M059J (cell line): ENCODE data around the gene DLX3. TPM values are rescaled to one million over a fixed set of nuclear protein-coding genes. Genes with fewer than 3 reads are reported as not detected.
"Not testable (repeated sequence)": the region's sequence is repeated elsewhere in the genome, so short reads cannot be mapped to it uniquely, and the experiment has no call there.

Experiments
- DNase-seq: peaks from one replicate; pipeline ENCODE4 v3.0.0-alpha.2; 2012; ENCODE audit warnings: low read depth
- total RNA-seq: library from RNA; depleted of rRNA; stranded (reverse); fragments of >200 nt; shearing (Covaris generic); gene quantifications from 2 replicates; pipeline ENCODE4 v1.2.3, GENCODE V29; 2014; rRNA removed

Gene DLX3
- 0.15 and 0.96 TPM in 2 replicates for total RNA-seq

DNA sequence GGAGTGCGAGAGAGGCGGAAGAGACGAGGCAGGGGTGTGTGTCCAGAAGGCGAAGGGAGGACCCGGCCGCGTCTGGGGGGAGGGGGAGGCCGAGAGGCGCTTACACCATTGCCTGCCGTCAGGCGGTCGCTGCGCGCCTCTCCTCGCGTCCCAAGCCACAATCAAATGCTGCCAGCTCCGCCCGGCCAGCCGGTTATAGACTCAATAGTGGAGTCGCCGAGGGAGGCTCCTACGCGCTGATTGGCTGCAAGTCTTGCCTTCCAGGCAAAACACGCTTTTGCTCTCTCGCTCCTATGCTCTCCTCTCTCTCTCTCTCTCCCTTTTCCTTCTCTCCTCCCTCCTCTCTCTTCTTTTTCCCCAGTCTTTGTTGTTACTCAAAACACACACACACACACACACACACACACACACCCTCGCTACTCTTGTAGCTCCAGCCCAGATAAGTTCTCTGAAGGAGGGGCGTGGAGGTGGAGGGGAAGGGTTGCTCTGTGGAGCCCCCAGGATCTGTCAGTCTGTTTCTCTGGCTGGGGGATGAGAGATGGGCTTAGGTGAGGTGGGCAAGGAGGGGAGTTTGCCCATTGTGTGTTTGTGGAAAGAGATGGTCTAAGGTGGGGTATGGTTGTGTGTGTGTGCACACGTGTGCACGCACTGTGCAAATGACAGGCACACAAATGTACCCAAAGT, at the start of gene DLX3:
Gene DLX3, minus strand, starts transcription at position 170 of the 684 bp plus-strand sequence. CDS start 226 bp downstream, outside the sequence.
- peak; percentile 86 for DNase-seq

DNA sequence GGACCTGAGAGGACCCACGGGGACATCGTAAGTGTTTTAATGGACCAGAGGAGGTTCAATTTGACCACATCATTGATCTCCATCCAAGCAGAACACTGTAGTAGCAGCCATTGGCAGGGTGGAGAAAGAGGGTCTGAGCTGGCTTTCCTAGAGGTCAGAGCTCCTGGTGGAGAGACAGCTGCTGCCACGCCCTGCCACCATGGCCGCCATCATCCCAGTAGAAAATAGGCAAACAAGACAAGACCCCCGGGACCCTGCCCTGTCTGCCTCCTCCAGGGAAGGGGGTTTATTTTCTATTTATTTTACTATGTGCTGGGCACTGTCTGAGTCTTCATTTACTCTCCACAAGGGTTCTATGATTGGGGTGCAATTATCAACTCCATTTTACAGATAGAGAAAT, 49.5 kb upstream of the DLX3 start:
- DNase-seq = no peak

DNA sequence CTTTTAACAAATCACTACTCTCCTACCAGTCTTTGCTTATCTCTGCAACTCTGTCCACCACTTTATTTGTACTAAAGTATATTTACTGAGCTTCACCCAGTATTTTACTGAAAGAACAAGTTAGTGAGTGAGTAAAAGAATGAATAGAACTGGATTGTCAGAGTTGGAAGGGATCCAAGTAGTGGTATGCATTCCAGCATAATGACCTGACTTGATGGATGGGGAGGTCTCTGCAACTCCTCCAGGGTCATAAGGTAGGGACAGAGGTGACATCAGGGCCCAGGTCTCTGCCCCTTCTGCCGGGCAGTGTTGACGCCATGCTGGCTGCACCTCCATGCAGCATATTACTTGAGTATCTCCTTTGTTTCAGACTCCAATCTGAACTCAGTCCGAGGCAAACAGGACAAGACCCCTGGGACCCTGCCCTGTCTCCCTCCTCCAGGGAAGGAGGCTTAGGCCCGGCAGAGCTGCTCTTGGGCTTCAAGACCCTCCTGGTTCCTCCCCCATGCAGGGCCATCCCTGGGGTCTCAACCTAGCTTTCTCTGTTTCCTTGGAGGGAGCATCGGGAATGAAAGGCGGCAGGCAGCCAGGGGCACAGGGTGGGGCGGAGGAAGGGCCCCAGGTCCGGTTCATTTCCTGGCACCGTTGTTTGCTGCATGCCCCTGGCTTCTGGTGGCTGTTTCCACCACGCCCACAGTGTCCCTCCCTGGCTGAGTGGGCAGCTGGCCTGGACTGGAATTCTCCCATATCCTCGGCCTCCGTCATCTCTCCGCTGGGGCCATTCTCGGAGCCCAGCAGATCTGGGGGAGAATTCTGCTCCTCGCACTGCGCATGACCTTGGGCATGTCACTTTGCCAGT, 48.5 kb upstream of the DLX3 start:
- peak; percentile 90 for DNase-seq

DNA sequence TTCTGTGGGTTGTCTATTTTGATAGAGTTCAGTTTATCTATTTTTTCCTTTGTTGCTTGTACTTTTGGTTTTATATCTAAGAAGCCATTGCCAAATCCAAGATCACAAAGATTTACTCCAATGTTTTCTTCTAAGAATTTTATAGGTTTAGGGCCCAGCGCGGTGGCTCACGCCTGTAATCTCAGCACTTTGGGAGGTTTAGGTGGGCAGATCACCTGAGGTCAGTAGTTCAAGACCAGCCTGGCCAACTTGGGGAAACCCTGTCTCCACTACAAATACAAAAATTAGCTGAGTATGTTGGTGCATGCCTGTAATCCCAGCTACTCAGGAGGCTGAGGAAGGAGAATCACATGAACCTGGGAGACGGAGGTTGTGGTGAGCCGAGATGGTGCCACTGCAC, 47.2 kb upstream of the DLX3 start:
- DNase-seq = no peak

DNA sequence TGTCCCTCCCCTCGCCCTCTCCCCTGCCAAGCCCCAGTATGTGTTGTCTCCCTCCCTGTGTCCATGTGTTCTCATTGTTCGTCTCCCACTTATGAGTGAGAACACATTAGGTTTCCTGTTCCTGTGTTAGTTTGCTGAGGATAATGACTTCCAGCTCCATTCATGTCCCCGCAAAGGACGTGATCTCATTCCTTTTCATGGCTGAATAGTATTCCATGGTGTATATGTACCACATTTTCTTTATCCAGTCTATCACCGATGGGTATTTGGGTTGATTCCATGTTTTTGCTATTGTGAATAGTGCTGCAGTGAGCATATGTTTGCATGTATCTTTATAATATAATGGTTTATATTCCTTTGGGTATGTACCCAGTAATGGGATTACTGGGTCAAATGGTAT, 45.5 kb upstream of the DLX3 start:
- DNase-seq = not testable (repeated sequence)

DNA sequence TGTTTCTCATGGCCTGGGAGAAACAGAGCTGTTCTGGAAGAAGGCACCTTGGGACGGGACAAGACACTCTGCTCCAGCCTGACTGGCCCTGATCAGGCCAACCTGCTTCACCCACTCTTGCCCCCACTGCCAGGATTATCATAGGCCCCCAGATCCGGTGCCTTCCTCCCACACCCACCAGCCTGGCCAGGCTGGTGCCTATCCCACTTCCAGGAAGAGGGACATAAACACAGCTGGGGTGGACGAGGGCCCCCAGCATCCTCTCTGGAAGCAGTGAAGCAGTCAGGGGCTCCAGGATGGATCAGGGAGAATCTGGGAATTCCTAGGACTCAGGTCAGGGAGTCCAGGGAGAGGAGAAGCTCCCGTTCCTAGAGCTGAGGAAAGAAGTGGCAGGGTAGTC, 44.0 kb upstream of the DLX3 start:
- no peak for DNase-seq

DNA sequence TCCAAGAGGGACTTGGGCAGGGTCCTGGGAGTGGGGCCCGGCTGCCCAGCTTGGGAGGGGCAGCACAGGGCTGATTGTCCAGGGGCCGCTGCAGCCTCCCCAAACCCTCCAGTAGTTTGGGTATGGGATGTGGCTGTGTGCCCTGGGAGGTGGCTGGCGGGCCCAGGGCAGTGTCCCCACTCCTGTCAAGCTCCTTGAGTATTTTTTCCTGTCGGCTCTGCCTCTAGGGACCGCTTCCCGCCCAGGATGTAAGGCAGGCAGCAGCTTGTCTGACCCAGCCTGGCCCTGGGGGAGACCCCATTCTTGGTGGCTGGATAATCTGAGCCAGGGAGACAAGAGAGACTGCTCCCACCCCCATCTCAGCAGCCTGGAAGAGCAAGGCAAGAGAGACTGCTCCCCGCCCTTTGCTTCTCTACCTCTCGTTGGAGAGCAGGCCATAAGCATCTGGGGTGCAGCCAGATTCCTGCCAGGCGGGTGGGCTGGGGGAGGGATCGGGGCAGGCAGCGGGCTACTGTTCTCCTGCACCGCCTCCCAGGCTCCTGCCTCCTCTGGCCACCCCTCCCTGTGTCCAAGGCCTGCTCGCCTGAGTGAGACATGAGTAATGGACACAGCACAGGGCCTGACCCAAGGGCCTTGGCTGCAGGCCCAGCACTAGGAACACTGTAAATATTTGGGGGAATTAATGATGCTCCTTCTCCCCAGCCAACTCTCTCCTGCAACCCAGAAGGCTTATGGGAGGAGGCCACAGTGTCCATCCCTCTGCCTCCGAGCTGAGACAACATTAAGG, 42.5 kb upstream of the DLX3 start:
- DNase-seq = peak; percentile 97

DNA sequence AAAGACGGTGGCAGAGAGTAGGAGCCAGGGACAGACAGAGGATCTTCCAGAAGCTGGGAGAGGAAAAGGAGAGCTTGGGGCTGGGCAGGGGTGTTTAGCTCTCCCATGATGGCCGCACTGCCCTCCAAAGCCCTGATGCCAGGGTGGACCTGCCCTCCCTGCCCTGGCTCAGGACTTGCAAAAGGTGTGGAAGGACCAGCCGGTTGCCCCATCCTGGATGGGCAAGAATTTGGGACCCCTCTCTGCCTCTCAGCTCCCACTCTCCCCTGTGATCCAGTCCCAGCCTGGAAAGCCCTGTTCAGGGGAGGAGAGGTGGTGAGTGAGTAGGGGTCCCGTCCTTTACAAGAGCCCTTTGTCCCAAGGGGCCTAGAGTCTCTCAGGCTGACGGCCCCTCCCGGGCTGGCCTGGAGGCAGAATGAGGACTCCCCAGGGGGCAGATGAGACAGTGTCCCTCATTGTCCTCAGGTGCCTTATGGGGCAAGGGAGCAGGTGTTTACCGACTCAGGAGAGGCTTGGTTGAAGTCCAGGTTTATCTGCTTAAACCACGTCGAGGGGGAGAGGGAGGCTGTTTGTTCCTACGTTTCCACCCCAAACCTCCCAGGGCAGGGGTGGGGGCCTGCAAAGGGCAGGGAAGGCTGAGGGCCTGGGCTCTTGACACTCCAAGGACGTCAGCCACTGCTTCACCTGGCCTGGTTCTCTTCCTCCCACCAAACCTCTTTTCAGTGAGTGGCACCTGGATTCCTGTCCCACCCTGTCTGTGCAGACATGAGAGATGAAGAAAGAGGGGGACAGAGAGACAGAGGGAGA, 41.6 kb upstream of the DLX3 start:
- no peak for DNase-seq

DNA sequence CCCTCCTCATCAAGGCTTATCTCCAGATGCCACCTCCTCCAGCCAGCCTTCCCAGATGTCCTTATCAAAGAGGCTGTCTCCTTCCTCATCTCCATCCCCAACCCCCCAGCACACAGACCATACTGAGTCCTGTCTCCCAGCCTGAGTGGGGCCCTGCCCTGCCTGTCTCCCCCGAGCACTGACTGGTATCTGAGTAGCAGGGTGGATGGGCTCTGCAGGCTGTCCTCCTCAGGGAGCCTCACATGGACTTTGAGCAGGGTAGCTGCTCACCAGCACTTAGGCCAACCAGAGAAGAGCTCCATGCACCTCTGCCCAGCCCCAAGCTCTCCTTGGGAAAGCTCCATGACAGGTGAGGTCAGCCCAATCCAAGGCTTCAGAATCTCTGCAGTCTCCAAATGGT, 40.9 kb upstream of the DLX3 start:
- DNase-seq = no peak

DNA sequence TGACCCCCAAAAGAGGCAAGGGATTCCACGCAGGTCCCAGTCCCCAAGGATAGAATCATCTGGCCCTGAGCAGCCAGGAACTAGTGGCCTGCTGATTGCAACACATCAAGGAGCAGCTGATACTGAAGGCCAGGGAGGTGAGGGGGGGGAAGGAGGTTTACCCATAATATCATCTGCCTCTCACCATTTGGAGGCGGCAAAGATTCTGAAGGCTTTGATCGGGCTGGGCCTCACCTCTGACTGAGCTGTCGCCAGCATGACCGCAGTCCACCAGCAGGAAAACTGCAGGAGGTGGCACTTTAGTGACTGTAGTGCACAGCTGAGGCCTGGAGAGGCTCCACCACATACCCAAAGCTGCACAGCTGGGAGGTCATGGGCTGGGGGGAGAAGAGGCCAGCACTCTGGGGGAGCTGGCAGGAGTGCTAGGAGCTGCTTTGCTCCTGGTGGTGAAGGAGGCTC, 40.4 kb upstream of the DLX3 start:
- no peak for DNase-seq

DNA sequence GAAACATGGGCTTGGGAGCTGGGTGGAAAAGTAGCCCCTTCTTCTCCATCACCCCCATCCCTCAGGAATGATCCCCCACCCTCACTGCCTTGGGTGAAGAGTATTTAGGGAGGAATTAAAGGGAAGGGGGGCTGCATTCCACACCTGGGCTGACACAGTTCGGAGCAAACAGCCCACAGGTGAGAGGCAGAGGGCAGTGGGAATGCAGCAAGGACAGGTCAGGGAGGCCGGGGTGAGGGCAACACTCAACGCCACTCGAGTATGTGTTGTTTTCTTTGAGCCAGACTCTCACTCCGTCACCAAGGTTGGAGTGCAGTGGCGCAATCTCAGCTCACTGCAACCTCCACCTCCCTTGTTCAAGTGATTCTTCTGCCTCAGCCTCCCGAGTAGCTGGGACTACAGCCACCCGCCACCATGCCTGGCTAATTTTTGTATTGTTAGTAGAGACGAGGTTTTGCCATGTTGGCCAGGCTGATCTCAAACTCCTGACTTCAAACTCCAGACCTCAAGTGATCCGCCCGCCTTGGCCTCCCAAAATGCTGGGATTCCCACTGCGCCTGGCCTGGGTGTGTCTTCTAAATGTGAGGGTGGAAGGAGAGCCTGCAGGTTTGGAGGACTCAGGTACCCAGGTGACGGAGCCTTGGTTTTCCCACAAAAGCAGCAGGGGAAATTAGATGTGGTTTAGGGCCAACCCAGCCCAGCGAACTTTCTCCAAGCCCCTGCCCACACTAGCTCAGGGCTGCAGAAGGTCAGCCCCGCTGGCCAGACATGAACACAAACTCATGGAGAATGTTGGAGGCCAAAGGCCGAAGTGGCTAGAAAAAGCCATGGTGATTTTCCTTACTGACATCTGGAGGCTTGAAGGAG, 39.7 kb upstream of the DLX3 start:
- no peak for DNase-seq

DNA sequence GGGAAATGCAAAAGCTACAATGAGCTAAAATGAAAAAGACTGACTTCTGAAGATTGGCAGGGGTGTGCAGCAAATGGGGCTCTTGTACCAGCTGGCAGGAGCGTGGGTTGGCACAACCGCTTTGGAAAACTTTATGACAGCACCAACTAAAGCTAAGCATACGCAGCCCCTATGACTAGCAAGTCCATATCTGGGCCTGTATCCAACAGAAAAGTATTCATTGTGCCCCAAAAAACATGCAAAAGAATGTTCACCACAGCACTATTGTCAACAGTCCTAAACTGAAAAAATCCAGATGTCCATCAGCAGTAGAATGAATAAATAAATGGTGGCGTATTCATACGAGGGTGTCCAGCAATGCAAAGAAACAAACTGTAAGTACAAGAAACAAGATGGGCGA, 38.3 kb upstream of the DLX3 start:
- DNase-seq = peak; percentile 64

DNA sequence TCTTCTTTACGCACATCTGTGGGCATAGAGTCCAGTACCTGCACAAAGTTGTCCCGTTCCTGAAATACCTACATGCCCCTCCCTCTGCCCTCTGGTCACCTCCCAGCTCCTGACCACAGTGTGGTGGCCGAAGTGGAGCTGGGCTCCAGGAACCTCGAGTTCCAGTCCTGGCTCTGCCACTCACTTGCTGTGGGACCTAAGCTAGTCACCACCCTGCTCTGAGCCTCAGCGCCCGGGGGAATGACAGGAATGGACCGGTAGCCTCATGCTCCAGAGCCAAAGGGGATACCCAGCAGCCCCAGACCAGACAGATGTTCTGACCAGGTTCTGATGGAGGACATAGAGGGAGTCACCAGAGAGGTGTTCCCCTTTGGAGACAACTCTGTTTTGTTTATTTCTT, 34.2 kb upstream of the DLX3 start:
- DNase-seq = no peak

DNA sequence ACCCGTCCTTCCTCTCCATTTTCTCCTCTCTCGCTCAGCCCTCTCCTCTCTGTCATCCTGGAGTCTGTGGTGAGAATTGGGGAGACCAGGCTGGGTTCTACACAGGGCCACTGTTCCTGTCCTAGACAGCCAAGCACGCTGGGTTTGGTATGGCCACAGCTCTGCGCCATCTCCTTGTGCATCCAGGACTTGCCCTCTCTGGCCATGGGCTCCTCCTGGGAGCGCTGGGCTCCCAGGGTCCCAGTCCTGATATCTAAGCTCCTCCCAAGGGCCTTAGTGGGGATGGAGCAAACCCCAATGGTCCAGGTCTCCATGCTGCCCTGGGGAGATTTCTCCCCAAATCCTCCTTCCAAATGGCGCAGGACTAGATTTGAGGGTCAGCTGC, 33.7 kb upstream of the DLX3 start:
- no peak for DNase-seq

DNA sequence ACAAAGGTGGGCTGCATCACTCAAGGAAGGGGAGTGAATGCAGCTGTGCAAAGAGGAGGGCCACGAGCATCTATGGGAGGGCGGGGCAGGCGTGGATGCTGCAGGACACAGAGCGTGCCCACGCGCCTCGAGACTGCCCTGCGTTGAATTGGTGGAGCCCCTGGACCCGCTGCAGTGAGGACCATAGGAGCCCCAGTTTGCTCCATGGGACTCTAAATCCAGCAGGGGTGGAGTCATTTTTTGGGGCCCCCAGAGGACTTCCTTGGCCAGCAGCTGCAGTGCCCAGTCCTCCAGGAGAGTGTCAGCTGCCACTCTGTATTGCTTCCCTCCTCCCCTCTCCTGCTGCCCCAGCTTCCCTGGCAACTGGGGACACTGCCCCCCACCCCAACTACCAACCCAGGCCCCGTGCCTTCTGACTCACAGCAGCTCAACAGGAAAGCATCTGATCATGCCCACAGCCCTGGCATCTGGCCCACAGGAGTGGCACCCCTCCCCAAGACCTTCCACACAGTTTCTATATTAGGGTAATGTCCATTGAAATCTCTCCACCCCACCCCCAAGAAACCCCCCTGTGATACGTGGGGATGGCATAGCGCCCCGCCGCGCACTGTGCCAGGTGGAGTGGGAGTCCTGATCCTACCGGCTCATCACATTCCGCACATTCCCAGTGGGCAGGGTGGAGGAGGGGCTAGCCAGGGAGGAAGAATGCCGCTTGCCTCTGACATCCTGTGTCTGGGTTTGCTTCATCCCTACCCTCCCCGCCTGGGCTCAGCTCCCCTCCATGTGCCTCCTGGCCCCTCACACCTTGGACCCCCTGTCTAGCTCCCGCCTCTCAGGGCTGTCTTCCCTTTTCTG, 33.1 kb upstream of the DLX3 start:
- DNase-seq = peak; percentile 97

DNA sequence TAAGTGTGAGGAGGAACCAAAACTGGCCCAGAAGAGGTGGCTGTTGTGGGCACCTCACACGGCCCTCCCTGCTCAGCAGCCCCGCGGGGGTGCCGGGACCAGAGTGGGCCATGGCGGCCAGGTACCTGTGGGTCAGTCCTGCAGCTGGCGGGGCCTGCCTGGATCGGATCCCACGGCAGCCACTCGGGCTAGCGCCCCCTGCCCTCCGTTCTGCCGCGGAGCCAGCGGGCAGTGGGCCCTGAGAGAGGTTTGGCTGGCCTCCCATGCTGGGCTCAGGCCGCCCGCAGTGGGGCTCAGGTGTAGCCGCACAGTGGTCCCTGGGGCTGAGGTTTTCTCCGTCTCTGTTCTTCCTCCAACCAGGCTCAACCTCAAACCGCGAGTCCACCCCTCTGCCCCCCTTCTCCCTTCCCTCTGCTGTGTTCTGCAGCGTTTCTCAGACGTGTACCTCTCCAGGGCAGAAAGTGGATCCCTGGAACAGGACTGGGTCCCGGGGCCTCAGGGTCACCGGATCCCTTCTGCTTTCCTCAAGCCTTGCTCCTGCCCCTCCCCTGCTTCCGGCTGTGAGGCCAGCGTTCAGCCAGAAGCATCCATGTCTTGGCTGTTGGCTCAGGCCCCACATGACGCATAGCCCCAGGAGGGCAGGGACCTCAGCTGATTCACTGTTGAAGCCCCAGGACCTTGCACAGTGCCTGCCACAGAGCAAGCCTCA, 32.3 kb upstream of the DLX3 start:
- DNase-seq = peak; percentile 99

DNA sequence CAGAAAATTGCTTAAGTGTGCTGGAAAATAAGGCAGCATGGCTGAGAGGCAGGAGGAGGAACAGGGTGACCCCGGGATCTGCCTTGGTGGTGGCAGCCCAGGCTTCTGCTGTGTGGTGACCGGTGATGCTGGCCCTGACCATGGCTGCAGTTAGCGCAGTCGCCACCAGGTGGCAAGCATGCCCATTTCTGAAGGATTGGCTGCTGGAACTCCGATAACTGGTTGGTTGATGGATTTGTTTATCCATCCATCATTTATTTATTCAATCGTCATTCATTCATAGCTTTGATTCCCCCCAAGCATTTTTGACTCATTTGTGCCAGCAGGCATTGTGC, 31.8 kb upstream of the DLX3 start:
- peak; percentile 92 for DNase-seq

DNA sequence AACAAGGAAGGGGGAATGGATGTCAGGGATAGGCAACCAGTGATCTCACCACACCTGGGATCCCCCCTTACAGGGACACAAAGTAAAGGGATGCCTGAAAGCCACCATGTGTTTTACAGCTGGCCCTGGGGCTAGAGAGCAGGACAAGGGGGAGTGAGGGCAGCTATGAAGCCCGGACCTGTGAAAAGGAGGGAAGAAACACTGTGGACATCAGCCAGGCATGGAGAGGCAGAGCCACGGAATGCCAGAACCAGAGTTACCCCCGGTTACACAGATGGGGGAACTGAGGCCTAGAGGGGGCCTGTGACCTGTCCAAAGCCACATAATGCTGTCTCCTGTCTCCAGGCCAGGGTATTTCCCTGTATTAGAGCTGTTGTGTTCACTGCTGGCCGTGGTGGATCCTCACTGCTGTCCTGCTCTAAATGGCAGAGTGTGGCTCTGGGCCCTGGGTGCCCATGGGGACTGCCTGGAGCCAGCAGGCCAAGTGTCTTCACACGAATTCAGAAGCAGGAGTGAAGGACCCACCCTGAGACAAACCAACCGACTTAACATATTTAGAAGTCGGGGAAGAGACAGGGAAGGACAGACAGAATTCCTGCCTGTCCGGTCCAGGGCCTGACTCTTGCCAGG, 31.1 kb upstream of the DLX3 start:
- no peak for DNase-seq

DNA sequence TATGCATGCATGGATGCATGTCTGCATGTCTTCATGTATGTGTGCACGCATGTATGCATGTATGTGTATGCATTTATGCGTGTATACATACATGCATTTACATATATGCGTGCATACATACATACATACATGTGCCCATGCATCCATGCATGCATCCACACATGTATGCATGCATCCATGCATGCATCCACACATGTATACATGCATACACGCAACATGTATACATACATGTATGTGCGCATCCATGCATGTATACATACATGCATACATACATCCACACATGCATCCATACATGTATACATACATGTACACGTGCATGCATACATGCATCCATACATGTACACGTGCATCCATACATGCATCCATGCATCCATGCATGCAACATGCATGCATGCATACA, 29.8 kb upstream of the DLX3 start:
- no peak for DNase-seq
